Adrenal gland (tissue), 5 donors: ENCODE results near the gene COL19A1.

Experiments
- CTCF ChIP-seq, 6 experiments: fragments of 450-650 bp in 4 of 6; fragments of 200-600 bp in 2 of 6; sonication (generic) in 1 of 6; IDR thresholded peaks; 1 replicate in 5 of 6; 2 replicates in 1 of 6; pipeline versions ENCODE4 v1.5.1 to v1.8.0; 2016 to 2021; ENCODE audit warnings: antibody characterized with exemption in 6 of 6, mild to moderate bottlenecking in 2 of 6, moderate library complexity in 1 of 6
- POLR2A ChIP-seq, 2 donors: fragments of 450-650 bp; IDR thresholded peaks; one replicate each; pipeline ENCODE4 v1.6.1; 2017; ENCODE audit warnings: antibody characterized with exemption in 2 of 2, mild to moderate bottlenecking in 2 of 2, moderate library complexity in 1 of 2
- donor health status: DM: no; HTN: no; CAD: no.

GRCh38 chr6:70130865-70131264 is 264.5 kb downstream of the COL19A1 start:
- TF ChIP-seq CTCF (IDR thresholded peaks at IDR 0.05) (no peak), POLR2A (IDR thresholded peaks at IDR 0.05) (no peak)
